HEK293 (cell line): ENCODE results near the gene TMEM63B.
"Not testable (repeated sequence)": the region's sequence is repeated elsewhere in the genome, so short reads cannot be mapped to it uniquely, and the experiment has no call there.

Experiments
- GLIS2 ChIP-seq: fragments of 450-650 bp; formaldehyde crosslinking; IDR thresholded peaks from 2 replicates; pipeline ENCODE4 v1.5.1; 2016; ENCODE audit warnings: missing biosample characterization, missing genetic modification characterization
- MEIS1 ChIP-seq: sonication (generic); formaldehyde crosslinking; IDR thresholded peaks from 2 replicates; pipeline ENCODE4 v1.8.1; 2022; ENCODE audit warnings: missing genetic modification reagents, mild to moderate bottlenecking, borderline replicate concordance
- YY1 ChIP-seq: fragments of 450-650 bp; formaldehyde crosslinking; IDR thresholded peaks from 2 replicates; pipeline ENCODE4 v1.5.1; 2018; ENCODE audit warnings: missing biosample characterization, missing genetic modification characterization
- ZNF175 ChIP-seq: fragments of 450-650 bp; formaldehyde crosslinking; IDR thresholded peaks from 2 replicates; pipeline ENCODE4 v1.5.1; 2016; ENCODE audit warnings: missing biosample characterization, missing genetic modification characterization
- ZNF324 ChIP-seq: fragments of 450-650 bp; formaldehyde crosslinking; IDR thresholded peaks from 2 replicates; pipeline ENCODE4 v1.5.1; 2016; ENCODE audit warnings: missing biosample characterization, missing genetic modification characterization
- ZNF37A ChIP-seq: fragments of 450-650 bp; IDR thresholded peaks from 2 replicates; pipeline ENCODE4 v1.5.1; 2018; ENCODE audit warnings: missing biosample characterization, missing genetic modification characterization
- ZNF423 ChIP-seq: fragments of 450-650 bp; formaldehyde crosslinking; IDR thresholded peaks from 2 replicates; pipeline ENCODE4 v1.5.1; 2016; ENCODE audit warnings: missing biosample characterization, missing genetic modification characterization

GRCh38 chr6:44196351-44196750 lies 69.0 kb downstream of the TMEM63B start:
- TF ChIP-seq ZNF37A (tag by site-specific recombination); GLIS2; YY1 (tag by site-specific recombination); MEIS1 (CRISPR knock-in tag); ZNF324; ZNF423 (tag by site-specific recombination); ZNF175 (tag by site-specific recombination): not testable (repeated sequence)
